Testis (tissue), 3 donors: ENCODE measurements around the gene ORM2. TPM values are rescaled to one million over a fixed set of nuclear protein-coding genes. Genes with fewer than 3 reads are reported as not detected.

Experiments used
- DNase-seq: peaks from one replicate; pipeline ENCODE4 v3.0.0-alpha.2; 2019
- H3K27ac ChIP-seq, 2 donors: fragments of 200-600 bp; sonication (generic); one replicate each; pipeline ENCODE4 v1.5.1; 2019
- H3K27me3 ChIP-seq: fragments of 200-600 bp; sonication (generic); one replicate; pipeline ENCODE4 v1.5.1; 2019
- H3K36me3 ChIP-seq: fragments of 200-600 bp; sonication (generic); one replicate; pipeline ENCODE4 v1.5.1; 2017; ENCODE audit warnings: low read depth; ENCODE audit errors: missing control alignments
- H3K4me1 ChIP-seq: fragments of 200-600 bp; sonication (generic); one replicate; pipeline ENCODE4 v1.5.1; 2019
- H3K4me3 ChIP-seq, 2 donors: fragments of 200-600 bp; sonication (generic); one replicate each; pipeline ENCODE4 v1.5.1; 2017 to 2019
- H3K9me3 ChIP-seq: fragments of 200-600 bp; sonication (generic); one replicate; pipeline ENCODE4 v1.5.1; 2017
- POLR2A ChIP-seq: fragments of 450-650 bp; IDR thresholded peaks from one replicate; pipeline ENCODE4 v1.6.1; 2017; ENCODE audit warnings: antibody characterized with exemption, mild to moderate bottlenecking, moderate library complexity
- WGBS, 2 donors: methylation state at CpG; one replicate each; pipeline ENCODE4 v1.1.5; 2018; 5-methylcytosine and 5-hydroxymethylcytosine counted together
- intact Hi-C: fragments of 100-400 bp; cut with DNase I; formaldehyde crosslinking; loops from one replicate; pipeline ENCODE4 v1.15.1; 2023; ENCODE audit warnings: low total_unique reads
- polyA plus RNA-seq: library from polyadenylated mRNA; stranded (reverse); fragments of 350-450 nt; fragmentation: Illumina TruSeq; extraction: RNeasy Lipid Tissue Mini Kit (QIAGEN cat#74804); gene quantifications from one replicate; pipeline ENCODE4 v1.2.3, GENCODE V29; 2014; ENCODE audit warnings: low read depth, low replicate concordance; ENCODE audit not compliant: insufficient read depth
- total RNA-seq, 2 donors: library from RNA; depleted of rRNA; stranded (reverse); fragments of >200 nt; gene quantifications; one replicate each; pipeline ENCODE4 v1.2.3, GENCODE V29; 2016
- TF ChIP-seq, protein P1 (sequence below), 3 experiments: fragments of 450-650 bp in 2 of 3; fragments of 200-600 bp in 1 of 3; sonication (generic) in 1 of 3; IDR thresholded peaks; one replicate each; pipeline ENCODE4 v1.5.1; 2016 to 2019; ENCODE audit warnings: antibody characterized with exemption in 3 of 3, mild to moderate bottlenecking in 2 of 3, moderate library complexity in 1 of 3

Gene ORM2
- total and polyA plus RNA-seq, 3 donors from 2014 or later, result 0.56 to 2.3 TPM; not detected in 1

DNA sequence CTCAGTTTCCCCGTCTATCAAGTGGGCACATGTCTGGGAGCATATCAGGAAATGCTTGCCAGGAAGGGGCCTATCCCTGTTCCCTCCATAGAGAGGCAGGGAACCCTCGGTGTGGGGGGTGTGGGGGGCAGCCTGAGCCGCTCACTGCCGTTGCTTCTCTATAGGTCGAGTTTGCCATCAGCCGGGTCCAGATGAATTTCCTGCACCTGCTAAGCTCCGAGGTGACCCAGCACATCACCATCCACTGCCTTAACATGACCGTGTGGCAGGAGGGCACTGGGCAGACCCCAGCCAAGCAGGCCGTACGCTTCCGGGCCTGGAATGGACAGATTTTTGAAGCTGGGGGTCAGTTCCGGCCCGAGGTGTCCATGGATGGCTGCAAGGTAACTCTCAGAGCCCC lies 20.6 kb upstream of the ORM2 start:
- Histone ChIP-seq H3K4me1 (peaks cover 8% of the 10 kb centered on the region), H3K36me3 (no peaks in the 10 kb centered on the region), H3K27ac (no peak overlapping the region), H3K9me3 (no peaks in the 10 kb centered on the region), H3K27me3 (no peaks in the 10 kb centered on the region), H3K4me3 (no peak overlapping the region)
- intact Hi-C loops, result no loop called here
- WGBS, 2 donors, result 96 to 97% methylated on average over 13 of the region's 13 CpGs
- no peak for TF ChIP-seq POLR2A
- TF ChIP-seq, protein P1, sequence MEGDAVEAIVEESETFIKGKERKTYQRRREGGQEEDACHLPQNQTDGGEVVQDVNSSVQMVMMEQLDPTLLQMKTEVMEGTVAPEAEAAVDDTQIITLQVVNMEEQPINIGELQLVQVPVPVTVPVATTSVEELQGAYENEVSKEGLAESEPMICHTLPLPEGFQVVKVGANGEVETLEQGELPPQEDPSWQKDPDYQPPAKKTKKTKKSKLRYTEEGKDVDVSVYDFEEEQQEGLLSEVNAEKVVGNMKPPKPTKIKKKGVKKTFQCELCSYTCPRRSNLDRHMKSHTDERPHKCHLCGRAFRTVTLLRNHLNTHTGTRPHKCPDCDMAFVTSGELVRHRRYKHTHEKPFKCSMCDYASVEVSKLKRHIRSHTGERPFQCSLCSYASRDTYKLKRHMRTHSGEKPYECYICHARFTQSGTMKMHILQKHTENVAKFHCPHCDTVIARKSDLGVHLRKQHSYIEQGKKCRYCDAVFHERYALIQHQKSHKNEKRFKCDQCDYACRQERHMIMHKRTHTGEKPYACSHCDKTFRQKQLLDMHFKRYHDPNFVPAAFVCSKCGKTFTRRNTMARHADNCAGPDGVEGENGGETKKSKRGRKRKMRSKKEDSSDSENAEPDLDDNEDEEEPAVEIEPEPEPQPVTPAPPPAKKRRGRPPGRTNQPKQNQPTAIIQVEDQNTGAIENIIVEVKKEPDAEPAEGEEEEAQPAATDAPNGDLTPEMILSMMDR (IDR thresholded peaks at IDR 0.05), result no peak
- peak; percentile 5 for DNase-seq

DNA sequence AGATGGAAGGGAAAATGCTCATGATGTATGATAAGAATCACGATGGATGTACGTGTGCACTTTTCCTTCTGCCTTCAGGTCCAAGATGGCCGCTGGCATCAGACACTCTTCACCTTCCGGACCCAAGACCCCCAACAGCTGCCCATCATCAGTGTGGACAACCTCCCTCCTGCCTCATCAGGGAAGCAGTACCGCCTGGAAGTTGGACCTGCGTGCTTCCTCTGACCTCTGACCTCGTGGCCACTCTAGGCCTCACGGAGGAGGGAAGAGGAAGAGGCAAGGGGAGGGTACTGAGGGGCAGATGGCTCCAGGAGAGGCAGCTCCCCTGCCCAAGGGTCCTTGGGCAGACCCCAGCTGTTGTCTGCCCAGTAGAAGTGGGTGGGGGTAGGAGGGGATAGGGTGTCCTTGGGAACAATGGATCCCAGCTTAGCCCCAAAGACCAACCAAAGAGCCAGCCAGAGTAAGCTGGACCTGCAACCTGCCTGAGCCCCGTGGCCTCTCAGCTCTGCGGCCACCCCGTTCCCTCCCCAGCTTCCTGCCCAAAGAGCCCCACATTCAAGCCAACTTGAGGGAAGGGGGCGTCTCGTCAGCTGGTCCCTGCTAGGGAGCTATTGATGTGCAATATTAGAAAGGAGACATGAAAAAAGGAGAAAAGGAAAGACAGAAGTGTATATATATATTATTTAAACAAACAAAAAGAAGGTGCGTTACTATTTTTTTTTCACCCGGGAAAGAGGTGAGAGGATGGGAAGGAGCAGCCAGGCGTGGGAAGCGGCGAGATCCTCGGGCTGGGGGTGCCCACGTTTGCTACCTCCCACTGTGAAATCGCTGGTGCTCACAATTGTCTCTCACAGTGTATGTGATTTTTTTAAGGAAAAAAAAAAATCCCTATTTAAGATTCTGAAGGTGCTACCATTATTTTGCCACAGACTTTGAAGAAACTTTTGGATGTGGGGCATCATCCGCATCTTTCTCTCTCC lies 18.9 kb upstream of the ORM2 start:
- Histone ChIP-seq H3K4me1 (peaks cover 3% of the 10 kb centered on the region), H3K36me3 (no peaks in the 10 kb centered on the region), H3K9me3 (no peaks in the 10 kb centered on the region), H3K4me3 (no peak overlapping the region), H3K27me3 (no peaks in the 10 kb centered on the region), H3K27ac (no peak overlapping the region)
- intact Hi-C loops, result no loop called here
- TF ChIP-seq, protein P1 (IDR thresholded peaks at IDR 0.05), result no peak
- no peak for TF ChIP-seq POLR2A
- WGBS, 2 donors, result 88 to 90% methylated on average over 21 to 22 of the region's 22 CpGs
- DNase-seq, result peak; percentile 8

DNA sequence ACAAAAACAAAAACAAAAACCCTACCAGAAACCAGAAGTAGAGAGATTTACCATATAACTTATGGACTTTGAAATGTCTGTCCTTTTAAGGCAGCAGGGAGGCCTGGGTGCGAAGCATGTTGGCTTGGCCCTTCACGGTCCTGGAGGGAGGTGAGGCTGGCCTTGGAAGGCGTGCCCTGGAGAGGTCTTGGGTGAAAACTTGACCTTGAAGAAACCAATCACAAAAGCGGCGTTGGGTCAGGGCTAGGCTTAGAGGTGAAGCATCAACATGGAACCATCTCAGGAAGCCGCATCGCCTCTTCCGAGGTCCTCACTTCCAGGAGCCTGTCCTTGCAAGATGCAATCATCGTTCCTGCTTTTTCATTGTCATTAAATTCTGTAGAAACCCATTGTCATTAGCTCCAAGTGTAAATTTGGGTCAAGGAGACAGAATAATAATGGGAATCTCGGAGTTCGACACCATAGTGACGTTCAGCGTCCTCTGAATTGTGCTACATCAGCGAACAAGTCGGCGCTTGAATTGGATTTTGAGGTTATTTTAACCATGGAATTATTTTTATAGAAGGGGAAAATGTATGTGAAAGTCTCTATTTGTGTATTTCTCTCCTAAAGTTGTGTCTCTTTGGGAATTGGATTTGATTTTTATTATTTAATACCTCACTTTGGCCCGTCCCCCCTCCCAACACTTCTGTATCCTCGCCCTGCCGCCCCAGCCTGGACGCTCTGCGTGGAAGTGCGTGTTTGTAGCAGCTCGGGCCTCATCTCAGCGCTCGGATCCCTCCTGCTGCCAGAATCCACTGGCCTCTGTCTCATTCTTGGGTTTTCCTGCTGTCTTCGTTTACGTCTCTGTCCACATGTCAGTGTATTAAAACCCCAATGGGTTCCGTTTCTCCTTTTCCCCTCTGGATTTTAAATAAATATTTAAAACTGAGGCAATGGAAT lies 17.8 kb upstream of the ORM2 start:
- WGBS, 2 donors, result 90 to 91% methylated on average over 28 of the region's 28 CpGs
- Histone ChIP-seq H3K4me3 (no peak overlapping the region), H3K27ac (no peak overlapping the region), H3K36me3 (no peaks in the 10 kb centered on the region), H3K4me1 (no peaks in the 10 kb centered on the region), H3K9me3 (no peaks in the 10 kb centered on the region), H3K27me3 (no peaks in the 10 kb centered on the region)
- intact Hi-C loops, result no loop called here
- peak; percentile 9 for DNase-seq
- no peak for TF ChIP-seq POLR2A
- TF ChIP-seq, protein P1 (IDR thresholded peaks at IDR 0.05), result no peak

DNA sequence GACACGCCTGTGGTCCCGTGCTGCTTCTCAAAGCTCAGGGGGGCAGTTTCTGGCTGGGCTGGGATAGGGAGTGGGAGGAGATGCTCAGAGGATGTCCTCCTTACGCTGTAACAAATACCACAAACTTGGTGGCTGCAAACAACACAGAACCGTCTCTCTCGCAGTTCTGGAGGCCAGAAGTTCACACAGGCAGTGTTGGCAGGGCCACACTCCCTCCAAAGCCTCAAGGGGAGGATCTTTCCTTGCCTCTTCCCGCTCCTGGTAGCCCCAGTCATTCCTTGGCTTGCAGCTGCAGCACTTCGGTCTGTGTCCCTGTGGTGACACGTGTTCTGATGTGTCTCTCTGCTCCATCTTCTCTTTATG lies 17.2 kb upstream of the ORM2 start:
- DNase-seq, result peak; percentile 10
- Histone ChIP-seq H3K27ac (no peak overlapping the region), H3K4me1 (no peaks in the 10 kb centered on the region), H3K4me3 (no peak overlapping the region), H3K27me3 (no peaks in the 10 kb centered on the region), H3K36me3 (no peaks in the 10 kb centered on the region), H3K9me3 (no peaks in the 10 kb centered on the region)
- intact Hi-C loops, result no loop called here
- WGBS, 2 donors, result 78 to 81% methylated on average over 8 of the region's 8 CpGs
- TF ChIP-seq POLR2A, result no peak
- TF ChIP-seq, protein P1 (IDR thresholded peaks at IDR 0.05), result no peak
